PC-9 (cell line): ENCODE data around the gene CYFIP1.

Source experiments
- EZH2 ChIP-seq: fragments of 200-600 bp; sonication (generic); IDR thresholded peaks from 2 replicates; pipeline ENCODE4 v1.8.0; 2017; ENCODE audit warnings: antibody characterized with exemption, low read depth
- TF ChIP-seq, protein P1 (sequence below): fragments of 200-600 bp; sonication (generic); conservative IDR thresholded peaks from 2 replicates; pipeline ENCODE4 v1.6.1; 2017; ENCODE audit warnings: mixed run types, antibody characterized with exemption, mild to moderate bottlenecking, moderate library complexity

DNA sequence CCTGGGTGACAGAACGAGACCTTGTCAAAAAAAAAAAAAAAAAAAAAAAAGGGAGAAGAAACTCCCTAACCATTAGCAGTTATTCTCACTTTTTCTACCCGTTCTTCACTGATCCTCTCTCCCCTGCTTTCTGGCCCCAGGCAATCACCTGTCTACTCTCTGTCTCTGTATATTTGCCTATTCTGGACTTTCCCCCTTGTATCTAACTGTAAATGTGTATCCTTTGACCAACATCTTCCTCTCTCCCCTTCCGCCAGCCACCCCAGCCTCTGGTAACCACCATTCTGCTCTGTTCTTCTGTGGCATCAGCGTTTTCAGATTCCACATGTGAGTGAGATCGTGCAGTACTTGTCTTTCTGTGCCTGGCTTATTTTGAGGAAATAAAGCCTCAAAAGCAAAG is 6.9 kb downstream of the CYFIP1 start:
- TF ChIP-seq EZH2, result no peak
- TF ChIP-seq, protein P1, sequence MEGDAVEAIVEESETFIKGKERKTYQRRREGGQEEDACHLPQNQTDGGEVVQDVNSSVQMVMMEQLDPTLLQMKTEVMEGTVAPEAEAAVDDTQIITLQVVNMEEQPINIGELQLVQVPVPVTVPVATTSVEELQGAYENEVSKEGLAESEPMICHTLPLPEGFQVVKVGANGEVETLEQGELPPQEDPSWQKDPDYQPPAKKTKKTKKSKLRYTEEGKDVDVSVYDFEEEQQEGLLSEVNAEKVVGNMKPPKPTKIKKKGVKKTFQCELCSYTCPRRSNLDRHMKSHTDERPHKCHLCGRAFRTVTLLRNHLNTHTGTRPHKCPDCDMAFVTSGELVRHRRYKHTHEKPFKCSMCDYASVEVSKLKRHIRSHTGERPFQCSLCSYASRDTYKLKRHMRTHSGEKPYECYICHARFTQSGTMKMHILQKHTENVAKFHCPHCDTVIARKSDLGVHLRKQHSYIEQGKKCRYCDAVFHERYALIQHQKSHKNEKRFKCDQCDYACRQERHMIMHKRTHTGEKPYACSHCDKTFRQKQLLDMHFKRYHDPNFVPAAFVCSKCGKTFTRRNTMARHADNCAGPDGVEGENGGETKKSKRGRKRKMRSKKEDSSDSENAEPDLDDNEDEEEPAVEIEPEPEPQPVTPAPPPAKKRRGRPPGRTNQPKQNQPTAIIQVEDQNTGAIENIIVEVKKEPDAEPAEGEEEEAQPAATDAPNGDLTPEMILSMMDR, result no peak
